HCT116 (cell line): ENCODE data around the gene CDKL2.

Source experiments
- EZH2 ChIP-seq: fragments of 200-600 bp; sonication (generic); IDR thresholded peaks from 2 replicates; pipeline ENCODE4 v1.6.1; 2017; ENCODE audit warnings: antibody characterized with exemption, mixed run types
- JUND ChIP-seq: IDR thresholded peaks from 2 replicates; pipeline ENCODE4 v1.6.1; 2012
- POLR2A ChIP-seq: IDR thresholded peaks from 2 replicates; pipeline ENCODE4 v1.7.0; 2011; ENCODE audit warnings: borderline replicate concordance; ENCODE audit not compliant: insufficient read depth, insufficient read length; ENCODE audit errors: extremely low read depth
- RAD21 ChIP-seq: IDR thresholded peaks from 2 replicates; pipeline ENCODE4 v1.6.1; 2012; ENCODE audit warnings: low read depth, mild to moderate bottlenecking
- SP1 ChIP-seq: IDR thresholded peaks from 2 replicates; pipeline ENCODE4 v1.6.1; 2012; ENCODE audit warnings: low read depth
- TCF7L2 ChIP-seq: IDR thresholded peaks from 2 replicates; pipeline ENCODE4 v1.7.0; 2011; ENCODE audit warnings: borderline replicate concordance, inconsistent platforms; ENCODE audit not compliant: insufficient read depth, insufficient read length; ENCODE audit errors: extremely low read depth
- TF ChIP-seq, protein P1 (sequence below), 3 experiments: fragments of 200-600 bp in 1 of 3; sonication (generic) in 1 of 3; IDR thresholded peaks in 2 of 3; conservative IDR thresholded peaks in 1 of 3; 2 replicates each; pipeline ENCODE4 v1.5.1; 2012 to 2017; ENCODE audit warnings: low read depth in 2 of 3, low read length in 2 of 3, antibody characterized with exemption in 1 of 3, borderline replicate concordance in 1 of 3, control low read depth in 1 of 3, mild to moderate bottlenecking in 1 of 3, mixed read lengths in 1 of 3, mixed run types in 1 of 3, moderate library complexity in 1 of 3; ENCODE audit not compliant: insufficient read depth in 1 of 3

DNA sequence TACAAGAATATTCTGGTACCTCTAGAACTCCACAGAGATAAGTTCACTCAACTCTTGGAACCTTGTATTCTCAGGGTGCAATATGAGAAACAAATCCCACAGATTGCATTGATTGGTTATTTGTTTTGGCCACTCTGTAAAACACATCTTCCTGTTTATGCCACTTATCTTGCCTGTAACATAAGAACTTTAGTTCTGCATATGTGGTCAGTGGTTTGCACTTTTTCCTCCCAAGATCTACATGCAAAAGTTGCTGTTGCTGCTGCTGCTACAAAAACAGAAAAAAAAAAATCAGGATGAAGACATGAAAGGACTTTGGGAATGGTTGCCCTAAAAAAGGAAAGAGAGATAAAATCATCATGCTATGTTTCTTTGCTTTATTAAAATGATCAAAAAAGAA is 64.8 kb downstream of the CDKL2 start:
- TF ChIP-seq EZH2 (no peak), RAD21 (no peak), JUND (no peak), TCF7L2 (no peak), POLR2A (no peak), SP1 (no peak)
- TF ChIP-seq, protein P1, sequence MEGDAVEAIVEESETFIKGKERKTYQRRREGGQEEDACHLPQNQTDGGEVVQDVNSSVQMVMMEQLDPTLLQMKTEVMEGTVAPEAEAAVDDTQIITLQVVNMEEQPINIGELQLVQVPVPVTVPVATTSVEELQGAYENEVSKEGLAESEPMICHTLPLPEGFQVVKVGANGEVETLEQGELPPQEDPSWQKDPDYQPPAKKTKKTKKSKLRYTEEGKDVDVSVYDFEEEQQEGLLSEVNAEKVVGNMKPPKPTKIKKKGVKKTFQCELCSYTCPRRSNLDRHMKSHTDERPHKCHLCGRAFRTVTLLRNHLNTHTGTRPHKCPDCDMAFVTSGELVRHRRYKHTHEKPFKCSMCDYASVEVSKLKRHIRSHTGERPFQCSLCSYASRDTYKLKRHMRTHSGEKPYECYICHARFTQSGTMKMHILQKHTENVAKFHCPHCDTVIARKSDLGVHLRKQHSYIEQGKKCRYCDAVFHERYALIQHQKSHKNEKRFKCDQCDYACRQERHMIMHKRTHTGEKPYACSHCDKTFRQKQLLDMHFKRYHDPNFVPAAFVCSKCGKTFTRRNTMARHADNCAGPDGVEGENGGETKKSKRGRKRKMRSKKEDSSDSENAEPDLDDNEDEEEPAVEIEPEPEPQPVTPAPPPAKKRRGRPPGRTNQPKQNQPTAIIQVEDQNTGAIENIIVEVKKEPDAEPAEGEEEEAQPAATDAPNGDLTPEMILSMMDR (IDR thresholded peaks at IDR 0.05 in 2 of 3, conservative IDR thresholded peaks at IDR 0.05 in 1 of 3; ENCODE audit: borderline replicate concordance in 1 of 3, insufficient read depth in 1 of 3, low read depth in 2 of 3, low read length in 2 of 3) = no peak
